ENCODE results near the gene SEC14L5. TPM values are rescaled to one million over a fixed set of nuclear protein-coding genes. Genes with fewer than 3 reads are reported as not detected.

Gene SEC14L5
- total and polyA plus RNA-seq, 2 experiments from 2014 or later, result 0.21 TPM; not detected in 1

- no peak overlapping the region for H3K27ac ChIP-seq
Measured at GRCh38 chr16:4942481-4942880, 15.6 kb upstream of the SEC14L5 start.

DNA sequence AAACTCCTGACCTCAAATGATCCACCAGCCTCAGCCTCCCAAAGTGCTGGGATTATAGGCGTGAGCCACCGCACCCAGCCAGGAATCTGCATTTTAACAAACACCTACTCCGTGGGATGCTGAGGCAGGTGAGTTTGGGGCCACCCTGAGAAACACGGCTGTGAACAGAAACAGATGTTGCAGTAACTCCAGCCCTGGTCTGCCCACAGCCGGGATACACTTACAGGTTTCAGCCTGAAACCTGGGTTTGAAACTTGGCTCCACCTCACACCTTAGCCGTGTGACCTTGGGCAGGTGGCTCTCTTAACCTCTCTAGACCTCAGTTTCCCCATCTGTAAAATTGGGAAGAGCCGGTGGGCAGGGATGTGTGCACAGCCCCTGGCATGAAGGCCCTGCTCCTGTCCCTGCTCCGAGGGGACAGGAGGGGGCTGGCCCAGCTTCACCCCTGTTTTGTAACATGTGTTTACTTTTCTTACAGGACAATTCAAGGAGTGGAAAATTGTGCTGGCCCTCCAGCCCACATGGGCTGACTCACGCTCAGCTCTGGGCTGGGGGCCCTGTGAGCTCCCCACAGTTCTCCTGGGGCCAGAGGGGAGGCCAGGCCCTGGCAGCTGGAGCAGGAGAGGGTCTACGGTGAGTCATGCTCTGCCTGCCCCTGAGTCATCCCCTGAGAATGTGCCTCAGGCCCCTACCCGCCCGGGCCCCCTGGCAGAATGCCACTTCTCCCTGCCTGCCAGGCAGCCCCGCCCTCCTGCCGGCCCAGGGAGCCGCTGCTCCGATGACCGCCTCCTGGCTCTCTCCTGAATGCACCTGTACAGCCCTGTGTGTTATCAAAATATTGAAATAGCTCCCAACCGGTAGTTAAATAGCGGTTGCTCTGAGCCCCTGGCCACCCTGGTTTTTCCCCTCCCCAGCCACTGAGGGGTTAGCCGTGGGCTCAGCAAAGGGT is 13.5 kb upstream of the SEC14L5 start:
- H3K9me3 ChIP-seq (ENCODE audit: low read depth), result no peaks in the 10 kb centered on the region
- no peaks in the 10 kb centered on the region for H3K27me3 ChIP-seq
- peak overlapping the region; percentile 74 for H3K27ac ChIP-seq
- TF ChIP-seq CTCF (IDR thresholded peaks at IDR 0.05; ENCODE audit: low read depth, low read length), result no peak
- H3K36me3 ChIP-seq, result no peaks in the 10 kb centered on the region
- H3K4me3 ChIP-seq, result no peak overlapping the region
- peak; percentile 63 to 99 for DNase-seq (ENCODE audit: low read depth in 1 of 2, low spot score in 1 of 2)
- peaks cover 7% of the 10 kb centered on the region for H3K4me1 ChIP-seq (ENCODE audit: low read depth)

More at GRCh38 chr16:4942481-4942880, 15.6 kb upstream of the SEC14L5 start:
- H3K27me3 ChIP-seq, result no peaks in the 10 kb centered on the region
- no peaks in the 10 kb centered on the region for H3K9me3 ChIP-seq (ENCODE audit: low read depth)
- H3K4me1 ChIP-seq (ENCODE audit: low read depth), result peaks cover 7% of the 10 kb centered on the region
- H3K36me3 ChIP-seq, result no peaks in the 10 kb centered on the region
- TF ChIP-seq CTCF (IDR thresholded peaks at IDR 0.05; ENCODE audit: low read depth, low read length), result no peak
- DNase-seq (ENCODE audit: low read depth in 1 of 2, low spot score in 1 of 2), result no peak
- H3K4me3 ChIP-seq, result no peak overlapping the region

DNA sequence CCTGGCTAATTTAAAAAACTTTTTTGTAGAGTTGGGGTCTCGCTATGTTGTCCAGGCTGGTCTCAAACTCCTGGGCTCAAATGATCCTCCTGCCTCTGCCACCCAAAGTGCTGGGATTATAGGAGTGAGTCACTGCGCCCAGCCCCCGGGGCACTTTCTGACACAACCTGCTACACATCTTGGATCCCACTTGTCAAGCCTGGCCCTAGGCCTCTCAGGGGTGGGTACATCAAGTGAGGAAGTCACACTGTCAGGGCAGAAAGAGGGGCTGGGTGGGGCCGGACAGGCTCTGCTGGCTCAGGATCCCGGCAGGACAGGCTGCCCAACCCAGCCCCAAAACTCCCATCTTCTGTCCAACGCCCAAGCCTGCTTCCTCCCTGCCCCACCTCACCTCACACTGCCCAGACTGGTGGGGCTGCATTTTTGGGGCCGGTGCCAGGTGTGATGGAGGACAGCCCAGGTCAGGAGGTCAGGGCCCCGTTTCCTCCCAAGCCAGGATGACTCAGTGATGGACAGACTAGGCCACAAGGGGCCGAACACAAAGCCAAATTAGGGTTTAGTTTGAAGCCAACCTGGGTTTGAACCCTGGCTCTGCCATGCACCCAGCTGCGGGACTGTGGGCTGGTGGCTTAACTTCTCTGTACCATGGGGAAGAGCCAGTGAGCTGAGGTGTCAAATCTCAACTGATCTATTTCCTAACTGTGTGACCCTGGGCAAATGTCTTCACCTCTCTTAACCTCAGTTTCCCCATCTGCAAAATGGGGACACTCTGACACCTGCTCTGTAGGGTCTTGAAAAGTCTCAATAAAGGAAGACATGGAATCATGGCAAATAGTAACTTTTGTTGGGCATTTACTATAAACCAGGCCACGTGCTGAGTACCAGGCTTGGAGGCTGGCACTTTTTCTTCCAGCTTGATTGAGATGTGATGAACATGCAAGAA is 12.3 kb upstream of the SEC14L5 start:
- Histone ChIP-seq H3K27me3 (no peaks in the 10 kb centered on the region), H3K36me3 (no peaks in the 10 kb centered on the region), H3K27ac (no peak overlapping the region), H3K9me3 (ENCODE audit: low read depth) (no peaks in the 10 kb centered on the region), H3K4me3 (no peak overlapping the region), H3K4me1 (ENCODE audit: low read depth) (peaks cover 7% of the 10 kb centered on the region)
- no peak for TF ChIP-seq CTCF (IDR thresholded peaks at IDR 0.05; ENCODE audit: low read depth, low read length)
- no peak for DNase-seq (ENCODE audit: low read depth in 1 of 2, low spot score in 1 of 2)

DNA sequence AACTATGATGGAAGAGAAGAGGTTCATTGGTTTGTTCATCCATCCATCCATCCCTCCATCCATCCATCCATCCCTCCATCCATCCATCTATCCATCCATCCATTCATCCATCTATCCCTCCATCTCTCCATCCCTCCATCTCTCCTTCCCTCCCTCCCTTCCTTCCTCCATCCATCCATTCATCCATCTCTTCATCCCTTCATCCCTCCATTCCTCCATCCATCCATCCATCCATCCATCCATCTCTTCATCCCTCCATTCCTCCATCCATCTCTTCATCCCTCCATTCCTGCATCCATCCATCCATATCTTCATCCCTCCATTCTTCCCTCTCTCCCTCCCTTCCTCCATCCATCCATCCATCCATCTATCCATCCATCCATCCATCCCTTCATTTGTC is 11.2 kb upstream of the SEC14L5 start:
- Histone ChIP-seq H3K4me3 (no peak overlapping the region), H3K9me3 (ENCODE audit: low read depth) (no peaks in the 10 kb centered on the region), H3K27ac (no peak overlapping the region), H3K27me3 (no peaks in the 10 kb centered on the region), H3K36me3 (no peaks in the 10 kb centered on the region), H3K4me1 (ENCODE audit: low read depth) (peaks cover 7% of the 10 kb centered on the region)
- no peak for TF ChIP-seq CTCF (IDR thresholded peaks at IDR 0.05; ENCODE audit: low read depth, low read length)
- no peak for DNase-seq (ENCODE audit: low read depth in 1 of 2, low spot score in 1 of 2)

DNA sequence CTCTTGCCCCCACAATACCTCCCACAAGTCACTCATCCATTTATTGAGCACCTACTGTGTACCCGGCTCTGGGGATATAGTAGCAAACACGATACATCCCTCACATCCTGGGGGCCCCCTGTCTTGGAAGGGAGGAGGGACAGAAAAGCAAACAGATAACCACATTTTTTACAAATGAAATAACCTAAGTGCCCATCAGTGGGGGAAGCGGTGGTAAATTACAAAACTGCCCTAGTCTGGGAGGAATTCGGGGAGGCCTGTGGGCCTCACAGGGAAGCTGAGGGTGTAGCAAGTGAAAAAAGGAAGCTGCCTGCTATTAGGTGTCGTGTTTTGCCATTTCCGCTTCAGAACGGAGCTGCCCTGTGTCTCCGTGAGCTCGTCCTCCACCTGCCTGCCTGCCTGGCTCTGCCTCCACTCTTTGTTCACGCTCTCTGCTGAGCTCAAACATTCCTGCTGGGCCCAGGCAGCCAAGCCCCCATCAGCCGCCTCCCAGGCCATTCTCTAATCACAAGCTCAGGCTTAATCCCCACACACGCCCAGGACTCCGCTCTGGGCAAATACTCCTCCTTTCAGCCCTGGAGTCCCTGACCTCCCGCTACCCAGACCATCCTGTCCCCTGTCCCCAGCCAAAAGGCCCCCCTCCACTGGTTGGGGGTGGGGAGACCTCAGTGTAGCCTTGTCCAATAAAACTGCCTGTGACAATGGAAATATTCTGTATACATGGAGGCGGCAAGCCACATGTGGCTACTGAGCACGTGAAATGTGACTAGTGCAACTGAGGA is 10.2 kb upstream of the SEC14L5 start:
- no peaks in the 10 kb centered on the region for H3K27me3 ChIP-seq
- no peak for TF ChIP-seq CTCF (IDR thresholded peaks at IDR 0.05; ENCODE audit: low read depth, low read length)
- H3K9me3 ChIP-seq (ENCODE audit: low read depth), result no peaks in the 10 kb centered on the region
- H3K27ac ChIP-seq, result no peak overlapping the region
- no peak overlapping the region for H3K4me3 ChIP-seq
- peak in 1 of 2 donors; percentile 14 for DNase-seq (ENCODE audit: low read depth in 1 of 2, low spot score in 1 of 2)
- no peaks in the 10 kb centered on the region for H3K36me3 ChIP-seq
- H3K4me1 ChIP-seq (ENCODE audit: low read depth), result peaks cover 7% of the 10 kb centered on the region
